Epithelial cell of esophagus (primary cell): Measurements from ENCODE around the gene PTPN14.

Experiments used
- DNase-seq: peaks from one replicate; pipeline ENCODE4 v3.0.0; 2010; ENCODE audit warnings: low read depth
- H3K4me3 ChIP-seq: 2 replicates; pipeline ENCODE4 v1.5.1; 2011; ENCODE audit warnings: mild to moderate bottlenecking, low read length, control low read depth
- CTCF ChIP-seq: IDR thresholded peaks from 2 replicates; pipeline ENCODE4 v1.5.1; 2011; ENCODE audit warnings: low read depth, mild to moderate bottlenecking, low read length, control low read depth, inconsistent platforms; ENCODE audit not compliant: insufficient read depth; ENCODE audit errors: missing control alignments

The PTPN14 gene

GRCh38 chr1:214469290-214469689 is 82.1 kb downstream of the PTPN14 start:
- DNase-seq = no peak
- TF ChIP-seq CTCF = no peak
- H3K4me3 ChIP-seq = no peak overlapping the region

DNA sequence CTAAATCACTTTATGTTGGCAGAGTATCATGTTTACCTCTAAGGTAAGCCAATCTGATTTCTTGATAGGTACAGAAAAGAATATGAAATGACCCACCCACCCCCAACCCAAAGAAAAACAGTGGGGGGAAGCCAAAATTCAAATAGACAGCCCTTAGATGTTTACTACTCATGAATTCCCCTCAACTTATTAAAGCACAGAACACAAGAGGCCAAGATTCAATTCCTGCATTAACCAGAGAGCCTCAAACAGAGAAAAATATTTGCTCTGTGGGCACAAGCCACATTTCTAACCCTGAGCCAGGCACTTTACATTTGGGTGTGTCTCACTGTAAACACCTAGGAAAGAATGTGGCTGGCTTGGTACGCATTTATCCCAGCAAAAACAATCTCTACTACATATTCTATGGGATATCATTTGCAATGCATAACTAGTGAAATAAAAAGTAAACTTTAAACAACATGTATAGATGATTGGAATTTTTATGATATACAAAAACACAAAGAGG is 84.3 kb downstream of the PTPN14 start:
- TF ChIP-seq CTCF = no peak
- DNase-seq = peak; percentile 59
- H3K4me3 ChIP-seq = no peak overlapping the region

DNA sequence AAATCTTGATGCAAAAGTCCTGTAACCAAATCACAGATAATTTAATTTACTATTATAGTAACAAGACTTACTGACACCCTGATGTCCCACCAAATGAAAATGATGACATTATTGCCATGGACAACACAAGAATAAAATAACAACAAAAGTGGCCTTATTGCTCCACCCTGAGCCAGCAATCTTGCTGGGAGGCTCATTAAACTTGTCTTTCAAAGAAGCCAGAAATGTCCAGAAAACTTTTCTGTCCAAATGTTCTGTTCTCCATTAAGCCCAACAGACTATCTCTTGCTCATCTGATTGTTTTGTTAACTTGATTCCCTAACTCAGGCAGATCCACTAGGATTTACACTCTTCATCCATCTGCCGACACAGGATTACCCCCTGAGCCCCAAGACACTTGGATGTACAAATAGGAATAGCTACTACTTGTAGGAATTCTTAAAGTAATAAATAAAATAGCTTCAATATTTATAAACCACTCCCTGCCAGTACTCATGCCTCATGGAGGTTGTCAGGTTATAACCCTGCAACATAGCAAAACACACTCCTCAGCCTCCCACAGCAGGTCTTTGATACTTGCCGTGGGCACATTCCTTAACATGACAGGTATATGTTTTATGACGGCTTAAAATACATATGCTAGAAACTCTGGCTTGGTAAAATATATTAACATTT is 84.9 kb downstream of the PTPN14 start:
- DNase-seq = peak; percentile 79
- no peak for TF ChIP-seq CTCF
- no peak overlapping the region for H3K4me3 ChIP-seq

- DNase-seq = no peak
- H3K4me3 ChIP-seq = no peak overlapping the region
- TF ChIP-seq CTCF = no peak
Observed at GRCh38 chr1:214464445-214465287, 86.7 kb downstream of the PTPN14 start.

- DNase-seq = no peak
- no peak for TF ChIP-seq CTCF
- H3K4me3 ChIP-seq = no peak overlapping the region
Observed at GRCh38 chr1:214463596-214463995, 87.8 kb downstream of the PTPN14 start.

- DNase-seq = no peak
- TF ChIP-seq CTCF = no peak
- no peak overlapping the region for H3K4me3 ChIP-seq
Observed at GRCh38 chr1:214462882-214463281, 88.5 kb downstream of the PTPN14 start.

DNA sequence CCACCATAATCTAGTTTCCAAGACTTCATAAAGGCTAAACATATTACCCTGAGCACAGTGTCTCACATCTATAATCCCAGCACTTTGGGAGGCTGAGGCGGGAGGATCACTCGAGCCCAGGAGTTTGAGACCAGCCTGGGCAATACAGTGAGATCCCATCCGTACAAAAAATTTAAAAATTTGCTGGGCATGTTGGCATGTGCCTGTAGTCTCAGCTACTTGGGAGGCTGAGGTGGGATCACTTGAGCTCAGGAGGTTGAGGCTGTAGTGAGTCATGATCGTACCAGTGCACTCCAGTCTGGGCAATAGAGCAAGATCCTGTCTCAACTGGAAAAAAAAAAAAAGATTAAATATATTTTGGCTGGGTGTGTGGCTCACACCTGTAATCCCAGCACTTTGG is 90.1 kb downstream of the PTPN14 start:
- no peak for DNase-seq
- no peak overlapping the region for H3K4me3 ChIP-seq
- no peak for TF ChIP-seq CTCF
